ENCODE measurements around the gene SLX1A. TPM values are rescaled to one million over a fixed set of nuclear protein-coding genes. Genes with fewer than 3 reads are reported as not detected.

The SLX1A gene
- 199 and 212 TPM in 2 replicates for total RNA-seq (2014; rRNA removed; shearing (Covaris generic))

GRCh38 chr16:30193615-30194014 is at the start of gene SLX1A, which contains the start of gene BOLA2B:
Gene SLX1A (plus strand): TSS chr16:30193875. CDS start chr16:30194085, 210 bp downstream.
Gene BOLA2B (minus strand): TSS chr16:30193666. CDS start chr16:30193595, 71 bp downstream.

GRCh38 chr16:30183233-30184095 is 10.2 kb upstream of the SLX1A start, which contains the start of gene CORO1A:
Gene CORO1A (plus strand): TSS chr16:30183602. CDS start chr16:30185210, 1,608 bp downstream.

GRCh38 chr16:30199049-30199448 is 5.4 kb downstream of the SLX1A start, which contains the start of gene SULT1A3:
Gene SULT1A3 (plus strand): TSS chr16:30199255. CDS start chr16:30200729, 1,474 bp downstream.

Small RNA genes lying within 50 kb of the gene (small RNA-seq; reads per million reads assigned to genes)
- not detected for gene AC106782.4

Other genes with a start within 250 kb of the SLX1A start
- 62.7 and 66.0 TPM in 2 replicates for gene TMEM219, start 231.8 kb upstream of the SLX1A start, total RNA-seq (2014; rRNA removed; shearing (Covaris generic))
- gene TAOK2, start 220.0 kb upstream of the SLX1A start, total RNA-seq (2014; rRNA removed; shearing (Covaris generic)) = 33.6 and 37.5 TPM in 2 replicates
- gene HIRIP3, start 198.3 kb upstream of the SLX1A start, total RNA-seq (2014; rRNA removed; shearing (Covaris generic)) = 44.9 and 45.0 TPM in 2 replicates
- gene INO80E, start 197.6 kb upstream of the SLX1A start, total RNA-seq (2014; rRNA removed; shearing (Covaris generic)) = 136 and 168 TPM in 2 replicates
- gene DOC2A, start 182.8 kb upstream of the SLX1A start, total RNA-seq (2014; rRNA removed; shearing (Covaris generic)) = 2.3 and 4.8 TPM in 2 replicates
- not detected in 2 replicates for gene C16orf92, start 170.7 kb upstream of the SLX1A start, total RNA-seq (2014; rRNA removed; shearing (Covaris generic))
- gene TLCD3B, start 162.6 kb upstream of the SLX1A start, total RNA-seq (2014; rRNA removed; shearing (Covaris generic)) = 0.56 and 3.3 TPM in 2 replicates
- 1,573 and 1,656 TPM in 2 replicates for gene ALDOA, start 128.1 kb upstream of the SLX1A start, total RNA-seq (2014; rRNA removed; shearing (Covaris generic))
- 172 and 195 TPM in 2 replicates for gene PPP4C, start 117.9 kb upstream of the SLX1A start, total RNA-seq (2014; rRNA removed; shearing (Covaris generic))
- 0.64 and 1.6 TPM in 2 replicates for gene TBX6, start 102.0 kb upstream of the SLX1A start, total RNA-seq (2014; rRNA removed; shearing (Covaris generic))
- 16.2 and 16.7 TPM in 2 replicates for gene YPEL3, start 97.7 kb upstream of the SLX1A start, total RNA-seq (2014; rRNA removed; shearing (Covaris generic))
- gene GDPD3, start 80.3 kb upstream of the SLX1A start, total RNA-seq (2014; rRNA removed; shearing (Covaris generic)) = 0.30 and 0.82 TPM in 2 replicates
- gene MAPK3, start 70.7 kb upstream of the SLX1A start, total RNA-seq (2014; rRNA removed; shearing (Covaris generic)) = 29.7 and 38.4 TPM in 2 replicates
- gene CORO1A, start 10.3 kb upstream of the SLX1A start, total RNA-seq (2014; rRNA removed; shearing (Covaris generic)) = 6.7 and 14.7 TPM in 2 replicates
- 132 and 219 TPM in 2 replicates for gene BOLA2B, start 209 bp upstream of the SLX1A start, total RNA-seq (2014; rRNA removed; shearing (Covaris generic))
- gene SULT1A3, start 5.4 kb downstream of the SLX1A start, total RNA-seq (2014; rRNA removed; shearing (Covaris generic)) = 5.0 and 5.3 TPM in 2 replicates
- 2.6 and 2.9 TPM in 2 replicates for gene NPIPB13, start 54.6 kb downstream of the SLX1A start, total RNA-seq (2014; rRNA removed; shearing (Covaris generic))
- gene CD2BP2, start 161.4 kb downstream of the SLX1A start, total RNA-seq (2014; rRNA removed; shearing (Covaris generic)) = 97.2 and 106 TPM in 2 replicates
- 25.2 and 27.1 TPM in 2 replicates for gene TBC1D10B, start 176.6 kb downstream of the SLX1A start, total RNA-seq (2014; rRNA removed; shearing (Covaris generic))
- gene MYL11, start 180.9 kb downstream of the SLX1A start, total RNA-seq (2014; rRNA removed; shearing (Covaris generic)) = not detected in 2 replicates
- gene SEPTIN1, start 188.7 kb downstream of the SLX1A start, total RNA-seq (2014; rRNA removed; shearing (Covaris generic)) = 0.60 TPM in 1 of 2 replicates, not detected in the other
- 11.2 and 12.2 TPM in 2 replicates for gene ZNF48, start 201.5 kb downstream of the SLX1A start, total RNA-seq (2014; rRNA removed; shearing (Covaris generic))
- 7.2 and 9.6 TPM in 2 replicates for gene ZNF771, start 213.7 kb downstream of the SLX1A start, total RNA-seq (2014; rRNA removed; shearing (Covaris generic))
- 36.7 and 40.4 TPM in 2 replicates for gene DCTPP1, start 236.2 kb downstream of the SLX1A start, total RNA-seq (2014; rRNA removed; shearing (Covaris generic))